ENCODE measurements around the gene CPED1.
"Not testable (repeated sequence)": the region's sequence is repeated elsewhere in the genome, so short reads cannot be mapped to it uniquely, and the experiment has no call there.

CPED1 gene

GRCh38 chr7:121163699-121164098, 175.2 kb downstream of the CPED1 start:
- FAIRE-seq, result peak; percentile 64

GRCh38 chr7:121164247-121164646, 175.7 kb downstream of the CPED1 start:
- no peak for DNase-seq (ENCODE audit: insufficient read length, low spot score)
- FAIRE-seq, result no peak

More at GRCh38 chr7:121163699-121164098, 175.2 kb downstream of the CPED1 start:
- no peak for DNase-seq (ENCODE audit: insufficient read length, low spot score)

- DNase-seq (ENCODE audit: insufficient read length, low spot score) (no peak), FAIRE-seq (peak; percentile 11)
These were observed 178.4 kb downstream of the CPED1 start for GRCh38 chr7:121166916-121167315.

GRCh38 chr7:121167971-121168370, 179.5 kb downstream of the CPED1 start:
- FAIRE-seq, result no peak
- DNase-seq (ENCODE audit: insufficient read length, low spot score), result no peak

GRCh38 chr7:121169469-121169868, 181.0 kb downstream of the CPED1 start:
- DNase-seq (ENCODE audit: insufficient read length, low spot score) (no peak), FAIRE-seq (no peak)

- no peak for FAIRE-seq
- DNase-seq (ENCODE audit: insufficient read length, low spot score), result no peak
These were observed 184.0 kb downstream of the CPED1 start for GRCh38 chr7:121172484-121172883.

- no peak for FAIRE-seq
- no peak for DNase-seq (ENCODE audit: insufficient read length, low spot score)
These were observed 187.3 kb downstream of the CPED1 start for GRCh38 chr7:121175826-121176225.

GRCh38 chr7:121178452-121178851, 189.9 kb downstream of the CPED1 start:
- peak; percentile 82 for FAIRE-seq
- DNase-seq (ENCODE audit: insufficient read length, low spot score), result no peak

GRCh38 chr7:121178869-121179497, 190.5 kb downstream of the CPED1 start:
- FAIRE-seq (peak; percentile 85), DNase-seq (ENCODE audit: insufficient read length, low spot score) (no peak)

GRCh38 chr7:121180436-121181063, 192.0 kb downstream of the CPED1 start:
- DNase-seq (ENCODE audit: insufficient read length, low spot score), result peak; percentile 18

GRCh38 chr7:121181357-121181756, 192.8 kb downstream of the CPED1 start:
- FAIRE-seq (no peak), DNase-seq (ENCODE audit: insufficient read length, low spot score) (no peak)

More at GRCh38 chr7:121180436-121181063, 192.0 kb downstream of the CPED1 start:
- peak; percentile 85 for FAIRE-seq

GRCh38 chr7:121182281-121182680, 193.8 kb downstream of the CPED1 start:
- FAIRE-seq (peak; percentile 66), DNase-seq (ENCODE audit: insufficient read length, low spot score) (no peak)

GRCh38 chr7:121182902-121183301, 194.4 kb downstream of the CPED1 start:
- no peak for FAIRE-seq

GRCh38 chr7:121183883-121184282, 195.4 kb downstream of the CPED1 start:
- DNase-seq (ENCODE audit: insufficient read length, low spot score); FAIRE-seq: not testable (repeated sequence)

More at GRCh38 chr7:121182902-121183301, 194.4 kb downstream of the CPED1 start:
- no peak for DNase-seq (ENCODE audit: insufficient read length, low spot score)

GRCh38 chr7:121186746-121187145, 198.2 kb downstream of the CPED1 start:
- FAIRE-seq, result no peak

GRCh38 chr7:121187222-121187621, 198.7 kb downstream of the CPED1 start:
- DNase-seq (ENCODE audit: insufficient read length, low spot score), result no peak
- peak; percentile 77 for FAIRE-seq

More at GRCh38 chr7:121186746-121187145, 198.2 kb downstream of the CPED1 start:
- DNase-seq (ENCODE audit: insufficient read length, low spot score), result no peak

GRCh38 chr7:121187676-121188075, 199.2 kb downstream of the CPED1 start:
- peak; percentile 48 for FAIRE-seq
- DNase-seq (ENCODE audit: insufficient read length, low spot score), result no peak

- FAIRE-seq (no peak), DNase-seq (ENCODE audit: insufficient read length, low spot score) (no peak)
These were observed 204.3 kb downstream of the CPED1 start for GRCh38 chr7:121192834-121193233.

GRCh38 chr7:121195010-121195409, 206.5 kb downstream of the CPED1 start:
- no peak for DNase-seq (ENCODE audit: insufficient read length, low spot score)
- no peak for FAIRE-seq

- DNase-seq (ENCODE audit: insufficient read length, low spot score) (no peak), FAIRE-seq (no peak)
These were observed 207.4 kb downstream of the CPED1 start for GRCh38 chr7:121195874-121196273.

GRCh38 chr7:121196286-121196685, 207.8 kb downstream of the CPED1 start:
- FAIRE-seq (no peak), DNase-seq (ENCODE audit: insufficient read length, low spot score) (no peak)

- FAIRE-seq, result no peak
- DNase-seq (ENCODE audit: insufficient read length, low spot score), result no peak
These were observed 208.9 kb downstream of the CPED1 start for GRCh38 chr7:121197455-121197854.
